ENCODE data around the gene RAD18. TPM values are rescaled to one million over a fixed set of nuclear protein-coding genes. Genes with fewer than 3 reads are reported as not detected.

Gene RAD18
- polyA plus RNA-seq, 3 donors, result 1.9 to 6.9 (median 5.1) TPM

DNA sequence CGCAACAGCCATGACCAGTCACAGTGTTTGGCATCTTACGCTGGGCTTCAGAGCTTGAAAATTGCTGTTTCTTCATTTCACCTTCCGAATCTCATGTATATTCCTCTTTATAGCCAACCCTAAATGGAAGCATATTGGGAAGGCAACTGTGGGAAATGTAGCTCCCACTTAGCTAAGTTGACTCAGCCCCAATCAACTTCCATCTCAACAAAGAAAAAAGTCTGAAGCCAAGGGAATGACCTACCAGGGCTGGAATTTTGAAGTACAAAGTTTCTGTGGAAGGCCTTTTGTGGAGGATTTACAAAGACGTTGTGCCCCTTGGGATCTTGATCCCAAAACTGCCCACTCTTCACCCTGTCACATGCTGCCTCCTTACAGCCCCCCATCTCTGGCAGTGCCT, 108.6 kb downstream of the RAD18 start:
- DNase-seq, result no peak
- H3K27ac ChIP-seq (ENCODE audit: low read depth in 1 of 2, low read length in 2 of 2), result no peak overlapping the region
- H3K79me2 ChIP-seq (ENCODE audit: insufficient read depth, low read length), result no peaks in the 10 kb centered on the region
- H3K27ac Mint-ChIP-seq, result no peak overlapping the region
- H3K36me3 Mint-ChIP-seq, result peaks cover 0 to 2% of the 10 kb centered on the region in 2 donors
- H3K36me3 ChIP-seq (replicated peaks in 1 of 2; ENCODE audit: control insufficient read depth in 1 of 2, insufficient read depth in 2 of 2, low read length in 2 of 2), result no peaks in the 10 kb centered on the region
- no peak overlapping the region for H3K4me3 Mint-ChIP-seq
- H3K4me2 ChIP-seq (replicated peaks; ENCODE audit: extremely low read depth, low read length, poor library complexity, severe bottlenecking), result no peak overlapping the region
- no peaks in the 10 kb centered on the region for H4K20me1 ChIP-seq (ENCODE audit: insufficient read depth, low read length)
- no peaks in the 10 kb centered on the region for H3K9me3 ChIP-seq (replicated peaks in 1 of 2; ENCODE audit: control insufficient read depth in 1 of 2, insufficient read depth in 1 of 2, low read length in 2 of 2)
- H3K4me1 ChIP-seq (ENCODE audit: control insufficient read depth in 1 of 2, insufficient read depth in 2 of 2, low read length in 2 of 2), result no peaks in the 10 kb centered on the region
- peaks cover 0 to 2% (median 0%) of the 10 kb centered on the region in 7 donors for H3K9me3 Mint-ChIP-seq
- H3K4me3 ChIP-seq (replicated peaks in 1 of 3; ENCODE audit: low read depth in 2 of 3, low read length in 3 of 3), result no peak overlapping the region
- WGBS (ENCODE audit: insufficient coverage), result 100% methylated on average over 1 of the region's 4 CpGs
- TF ChIP-seq, protein P1, sequence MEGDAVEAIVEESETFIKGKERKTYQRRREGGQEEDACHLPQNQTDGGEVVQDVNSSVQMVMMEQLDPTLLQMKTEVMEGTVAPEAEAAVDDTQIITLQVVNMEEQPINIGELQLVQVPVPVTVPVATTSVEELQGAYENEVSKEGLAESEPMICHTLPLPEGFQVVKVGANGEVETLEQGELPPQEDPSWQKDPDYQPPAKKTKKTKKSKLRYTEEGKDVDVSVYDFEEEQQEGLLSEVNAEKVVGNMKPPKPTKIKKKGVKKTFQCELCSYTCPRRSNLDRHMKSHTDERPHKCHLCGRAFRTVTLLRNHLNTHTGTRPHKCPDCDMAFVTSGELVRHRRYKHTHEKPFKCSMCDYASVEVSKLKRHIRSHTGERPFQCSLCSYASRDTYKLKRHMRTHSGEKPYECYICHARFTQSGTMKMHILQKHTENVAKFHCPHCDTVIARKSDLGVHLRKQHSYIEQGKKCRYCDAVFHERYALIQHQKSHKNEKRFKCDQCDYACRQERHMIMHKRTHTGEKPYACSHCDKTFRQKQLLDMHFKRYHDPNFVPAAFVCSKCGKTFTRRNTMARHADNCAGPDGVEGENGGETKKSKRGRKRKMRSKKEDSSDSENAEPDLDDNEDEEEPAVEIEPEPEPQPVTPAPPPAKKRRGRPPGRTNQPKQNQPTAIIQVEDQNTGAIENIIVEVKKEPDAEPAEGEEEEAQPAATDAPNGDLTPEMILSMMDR (IDR thresholded peaks at IDR 0.05), result no peak
- no peak overlapping the region for H2AFZ ChIP-seq (ENCODE audit: insufficient read depth, low read depth, low read length, poor library complexity, severe bottlenecking)
- intact Hi-C loops (cut with micrococcal nuclease), result no loop called here
- H3K9ac ChIP-seq (ENCODE audit: insufficient read depth, low read length, poor library complexity, severe bottlenecking), result no peak overlapping the region
- peaks cover 0 to 2% (median 1%) of the 10 kb centered on the region in 3 donors for H3K27me3 Mint-ChIP-seq (ENCODE audit: low read depth in 3 of 3)
- no peaks in the 10 kb centered on the region for H3K27me3 ChIP-seq (ENCODE audit: control insufficient read depth in 2 of 2, insufficient read depth in 2 of 2, low read length in 2 of 2)
- H3K4me1 Mint-ChIP-seq, result no peaks in the 10 kb centered on the region

- Mint-ChIP-seq H3K27me3 (ENCODE audit: low read depth in 3 of 3) (peaks cover 0 to 2% (median 1%) of the 10 kb centered on the region in 3 donors), H3K4me3 (no peak overlapping the region), H3K4me1 (no peaks in the 10 kb centered on the region), H3K9me3 (peaks cover 0 to 2% (median 0%) of the 10 kb centered on the region in 7 donors), H3K27ac (no peak overlapping the region), H3K36me3 (peaks cover 0 to 2% of the 10 kb centered on the region in 2 donors)
- no peak for DNase-seq
- Histone ChIP-seq H2AFZ (ENCODE audit: insufficient read depth, low read depth, low read length, poor library complexity, severe bottlenecking) (no peak overlapping the region), H3K36me3 (replicated peaks in 1 of 2; ENCODE audit: control insufficient read depth in 1 of 2, insufficient read depth in 2 of 2, low read length in 2 of 2) (no peaks in the 10 kb centered on the region), H3K27ac (ENCODE audit: low read depth in 1 of 2, low read length in 2 of 2) (no peak overlapping the region), H4K20me1 (ENCODE audit: insufficient read depth, low read length) (no peaks in the 10 kb centered on the region), H3K9ac (ENCODE audit: insufficient read depth, low read length, poor library complexity, severe bottlenecking) (no peak overlapping the region), H3K27me3 (ENCODE audit: control insufficient read depth in 2 of 2, insufficient read depth in 2 of 2, low read length in 2 of 2) (no peaks in the 10 kb centered on the region), H3K9me3 (replicated peaks in 1 of 2; ENCODE audit: control insufficient read depth in 1 of 2, insufficient read depth in 1 of 2, low read length in 2 of 2) (no peaks in the 10 kb centered on the region), H3K4me3 (replicated peaks in 1 of 3; ENCODE audit: low read depth in 2 of 3, low read length in 3 of 3) (no peak overlapping the region), H3K4me1 (ENCODE audit: control insufficient read depth in 1 of 2, insufficient read depth in 2 of 2, low read length in 2 of 2) (no peaks in the 10 kb centered on the region), H3K4me2 (replicated peaks; ENCODE audit: extremely low read depth, low read length, poor library complexity, severe bottlenecking) (no peak overlapping the region), H3K79me2 (ENCODE audit: insufficient read depth, low read length) (no peaks in the 10 kb centered on the region)
- 95% methylated on average over 3 of the region's 5 CpGs for WGBS (ENCODE audit: insufficient coverage)
- intact Hi-C loops (cut with micrococcal nuclease), result no loop called here
- TF ChIP-seq, protein P1 (IDR thresholded peaks at IDR 0.05), result no peak
These were observed 110.2 kb downstream of the RAD18 start for GRCh38 chr3:8853081-8853480.

Data from CD14-positive monocyte (primary cell).